Gastrocnemius medialis (tissue), 4 donors: ENCODE results near the gene SHC3. TPM values are rescaled to one million over a fixed set of nuclear protein-coding genes. Genes with fewer than 3 reads are reported as not detected.

Experiments
- ATAC-seq, 2 donors: fragments of 150-250 bp; one replicate each; pipeline ENCODE4 v1.9.1; 2016
- DNase-seq, 2 donors: peaks; one replicate each; pipeline ENCODE4 v3.0.0-alpha.2; 2019
- H3K27ac ChIP-seq, 4 donors: fragments of 200-600 bp; sonication (generic); 1 replicate in 1 of 4; 2 replicates in 3 of 4; pipeline ENCODE4 v1.5.1; 2016 to 2018; ENCODE audit warnings: mild to moderate bottlenecking in 2 of 4, moderate library complexity in 1 of 4
- H3K27me3 ChIP-seq, 3 donors: fragments of 200-600 bp; sonication (generic) in 2 of 3; 1 replicate in 1 of 3; 2 replicates in 2 of 3; pipeline versions ENCODE4 v1.5.1 to v1.6.0; 2016 to 2019; ENCODE audit warnings: mild to moderate bottlenecking in 1 of 3, moderate library complexity in 1 of 3
- H3K36me3 ChIP-seq, 2 donors: fragments of 200-600 bp; sonication (generic) in 1 of 2; one replicate each; pipeline ENCODE4 v1.5.1; 2017 to 2018
- H3K4me1 ChIP-seq, 2 donors: fragments of 200-600 bp; sonication (generic) in 1 of 2; one replicate each; pipeline ENCODE4 v1.5.1; 2016 to 2017; ENCODE audit warnings: mild to moderate bottlenecking in 2 of 2
- H3K4me3 ChIP-seq, 4 donors: fragments of 200-600 bp; sonication (generic) in 3 of 4; 1 replicate in 1 of 4; 2 replicates in 3 of 4; pipeline ENCODE4 v1.5.1; 2016 to 2019; ENCODE audit warnings: mild to moderate bottlenecking in 2 of 4
- H3K9me3 ChIP-seq, 3 donors: fragments of 200-600 bp; sonication (generic) in 2 of 3; 1 replicate in 1 of 3; 2 replicates in 2 of 3; pipeline ENCODE4 v1.5.1; 2016 to 2019
- POLR2A ChIP-seq, 2 donors: fragments of 450-650 bp; IDR thresholded peaks; one replicate each; pipeline ENCODE4 v1.6.1; 2017; ENCODE audit warnings: antibody characterized with exemption in 2 of 2, mild to moderate bottlenecking in 2 of 2, moderate library complexity in 2 of 2
- in situ Hi-C, 4 donors: fragments of 200-750 bp; cut with MboI; loops; one replicate each; pipeline versions ENCODE4 v1.15.0 to v1.8.0; 2017; ENCODE audit warnings: low sequenced_read_pairs in 4 of 4
- intact Hi-C: fragments of 100-400 bp; cut with DNase I; formaldehyde crosslinking; loops from one replicate; pipeline ENCODE4 v1.15.1; 2023; ENCODE audit warnings: low total_unique reads
- total RNA-seq, 4 donors: library from RNA; depleted of rRNA; stranded (reverse); fragments of >200 nt; gene quantifications; one replicate each; pipeline versions ENCODE4 v1.1.0 to v1.2.3, GENCODE V29; 2016
- TF ChIP-seq, protein P1 (sequence below), 5 experiments: fragments of 450-650 bp in 3 of 5; fragments of 200-600 bp in 2 of 5; sonication (generic) in 2 of 5; IDR thresholded peaks in 4 of 5; conservative IDR thresholded peaks in 1 of 5; 1 replicate in 4 of 5; 2 replicates in 1 of 5; pipeline ENCODE4 v1.5.1; 2016 to 2019; ENCODE audit warnings: antibody characterized with exemption in 5 of 5, mild to moderate bottlenecking in 3 of 5, moderate library complexity in 3 of 5

Gene SHC3
- total RNA-seq, 4 donors from 2014 or later: 0.09 to 0.29 (median 0.15) TPM; not detected in 1

DNA sequence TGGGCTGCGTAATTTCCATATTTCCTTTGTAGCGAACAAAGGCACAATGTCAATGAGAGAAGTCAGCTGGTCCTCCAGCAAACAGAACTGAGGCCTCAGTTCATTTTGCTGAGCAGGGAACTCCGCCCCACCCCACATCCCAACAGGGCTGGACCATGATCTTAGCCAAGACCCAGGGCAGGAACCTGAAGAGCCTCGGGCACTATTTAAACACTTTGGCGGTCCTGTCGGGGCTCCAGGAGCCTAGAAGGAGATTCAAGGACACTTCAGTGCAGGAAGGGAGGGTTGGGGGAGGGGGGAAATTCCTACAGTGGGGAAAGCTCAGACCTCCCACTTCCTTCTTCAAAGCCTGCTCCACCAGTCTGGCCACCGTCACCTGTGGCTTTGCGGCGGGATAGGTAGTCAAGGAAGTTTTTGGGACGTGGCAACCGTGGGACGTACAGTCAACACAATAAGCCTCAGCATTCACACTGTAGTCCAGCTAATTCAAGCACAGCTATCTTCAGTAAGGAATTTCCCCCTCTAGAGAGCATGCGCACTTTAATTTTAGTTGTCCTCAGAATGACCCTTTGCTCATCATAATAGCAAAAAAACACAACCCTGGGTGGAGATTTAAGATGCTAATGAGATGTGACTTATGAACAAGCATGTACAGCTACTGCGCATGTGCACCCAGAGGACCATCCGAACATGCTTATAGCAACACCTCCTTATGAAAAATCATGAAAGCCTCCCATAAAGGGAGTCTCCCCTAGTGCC is 156.4 kb downstream of the SHC3 start:
- Histone ChIP-seq H3K36me3 (no peaks in the 10 kb centered on the region), H3K4me1 (no peaks in the 10 kb centered on the region), H3K27me3 (no peaks in the 10 kb centered on the region), H3K4me3 (no peak overlapping the region), H3K27ac (peak overlapping the region; percentile 28 to 50 (median 44)), H3K9me3 (no peaks in the 10 kb centered on the region)
- in situ Hi-C loops: no loop called here
- no peak for ATAC-seq
- intact Hi-C loops: no loop called here
- TF ChIP-seq, protein P1, sequence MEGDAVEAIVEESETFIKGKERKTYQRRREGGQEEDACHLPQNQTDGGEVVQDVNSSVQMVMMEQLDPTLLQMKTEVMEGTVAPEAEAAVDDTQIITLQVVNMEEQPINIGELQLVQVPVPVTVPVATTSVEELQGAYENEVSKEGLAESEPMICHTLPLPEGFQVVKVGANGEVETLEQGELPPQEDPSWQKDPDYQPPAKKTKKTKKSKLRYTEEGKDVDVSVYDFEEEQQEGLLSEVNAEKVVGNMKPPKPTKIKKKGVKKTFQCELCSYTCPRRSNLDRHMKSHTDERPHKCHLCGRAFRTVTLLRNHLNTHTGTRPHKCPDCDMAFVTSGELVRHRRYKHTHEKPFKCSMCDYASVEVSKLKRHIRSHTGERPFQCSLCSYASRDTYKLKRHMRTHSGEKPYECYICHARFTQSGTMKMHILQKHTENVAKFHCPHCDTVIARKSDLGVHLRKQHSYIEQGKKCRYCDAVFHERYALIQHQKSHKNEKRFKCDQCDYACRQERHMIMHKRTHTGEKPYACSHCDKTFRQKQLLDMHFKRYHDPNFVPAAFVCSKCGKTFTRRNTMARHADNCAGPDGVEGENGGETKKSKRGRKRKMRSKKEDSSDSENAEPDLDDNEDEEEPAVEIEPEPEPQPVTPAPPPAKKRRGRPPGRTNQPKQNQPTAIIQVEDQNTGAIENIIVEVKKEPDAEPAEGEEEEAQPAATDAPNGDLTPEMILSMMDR (IDR thresholded peaks at IDR 0.05 in 4 of 5, conservative IDR thresholded peaks at IDR 0.05 in 1 of 5): no peak
- TF ChIP-seq POLR2A (IDR thresholded peaks at IDR 0.05): no peak
- DNase-seq: no peak

DNA sequence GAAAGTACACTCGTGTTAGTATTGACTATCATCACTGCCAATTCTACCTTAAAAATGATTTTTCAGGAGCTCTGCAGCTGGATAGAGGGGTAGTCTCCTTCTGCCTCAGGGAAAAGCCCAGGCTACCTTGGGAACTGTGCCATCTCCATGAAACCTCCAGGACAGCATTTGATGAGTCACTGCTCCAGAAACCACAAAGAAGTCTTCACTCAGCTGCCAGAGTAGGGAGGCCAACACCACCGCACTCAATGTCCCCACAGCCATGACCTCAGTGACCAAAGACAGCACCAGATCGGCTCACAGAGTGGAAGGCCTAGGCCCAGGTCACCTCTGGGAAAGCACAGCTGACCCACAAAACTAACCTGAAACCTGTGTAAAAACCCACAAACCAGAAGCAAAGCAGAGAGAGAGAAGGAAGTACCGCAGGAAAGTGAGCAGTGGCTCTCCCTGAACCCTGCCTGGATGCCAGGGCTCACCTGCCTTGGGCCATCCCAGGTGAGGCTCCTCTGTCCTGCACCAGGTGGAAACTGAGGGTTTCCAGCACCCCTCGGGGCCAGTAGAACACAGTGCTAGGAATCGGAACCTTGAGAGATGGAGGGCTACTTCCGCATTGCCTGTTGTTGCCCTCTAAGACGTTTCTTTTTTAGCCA is 157.3 kb downstream of the SHC3 start:
- Histone ChIP-seq H3K9me3 (no peaks in the 10 kb centered on the region), H3K27ac (peak overlapping the region; percentile 16 to 44 (median 26)), H3K27me3 (no peaks in the 10 kb centered on the region), H3K4me1 (no peaks in the 10 kb centered on the region), H3K36me3 (no peaks in the 10 kb centered on the region), H3K4me3 (no peak overlapping the region)
- intact Hi-C loops (no loop called here), in situ Hi-C loops (no loop called here)
- DNase-seq: peak; percentile 28 to 62
- ATAC-seq: peak; percentile 75 to 79
- no peak for TF ChIP-seq POLR2A (IDR thresholded peaks at IDR 0.05)
- TF ChIP-seq, protein P1 (IDR thresholded peaks at IDR 0.05 in 4 of 5, conservative IDR thresholded peaks at IDR 0.05 in 1 of 5): no peak

DNA sequence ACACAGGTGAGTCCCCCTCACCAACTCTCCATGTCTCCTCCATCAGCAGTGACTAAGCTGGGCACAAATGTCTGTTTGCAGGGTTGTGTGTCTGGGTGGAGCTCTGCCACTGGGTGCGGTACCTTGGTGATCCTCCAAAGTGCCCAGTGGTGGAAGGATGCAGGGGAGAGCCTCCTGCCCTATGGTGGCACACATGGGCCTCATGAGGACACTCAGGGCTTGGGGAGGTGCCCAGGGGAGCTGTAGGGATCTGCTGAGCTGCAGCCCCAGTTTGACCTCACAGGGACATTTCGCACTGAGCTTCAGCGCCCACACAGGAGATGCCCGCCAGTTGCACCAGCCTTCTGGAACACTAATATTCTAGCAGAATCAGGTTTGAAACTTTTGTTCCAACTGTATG is 157.9 kb downstream of the SHC3 start:
- H3K4me3 ChIP-seq: no peak overlapping the region
- no peak for DNase-seq
- intact Hi-C loops: no loop called here

DNA sequence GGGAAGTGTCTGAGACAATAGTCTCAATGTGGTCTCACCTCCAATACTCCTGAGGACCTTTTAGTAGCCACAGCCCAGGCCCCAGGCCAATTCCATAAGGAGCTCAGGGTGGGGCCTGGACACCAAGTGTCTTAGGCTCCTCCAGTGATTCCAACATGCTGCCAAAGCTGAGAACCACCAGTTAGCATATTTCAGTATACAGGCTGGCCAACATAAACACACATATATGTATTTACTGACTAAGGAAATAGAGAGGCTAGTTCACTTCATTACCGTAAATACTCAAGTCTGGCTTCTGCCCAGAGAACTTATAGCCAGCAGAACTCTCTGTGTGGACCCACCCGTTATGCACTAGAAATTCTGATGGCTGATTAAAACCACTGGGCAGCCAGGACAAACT is 163.3 kb downstream of the SHC3 start:
- no peaks in the 10 kb centered on the region for H3K27me3 ChIP-seq
- no peak overlapping the region for H3K27ac ChIP-seq
- no peaks in the 10 kb centered on the region for H3K4me1 ChIP-seq
- in situ Hi-C loops (no loop called here), intact Hi-C loops (no loop called here)
- H3K36me3 ChIP-seq: no peaks in the 10 kb centered on the region
- DNase-seq (no peak), ATAC-seq (no peak)
- TF ChIP-seq, protein P1 (IDR thresholded peaks at IDR 0.05 in 4 of 5, conservative IDR thresholded peaks at IDR 0.05 in 1 of 5): no peak
- no peak for TF ChIP-seq POLR2A (IDR thresholded peaks at IDR 0.05)
- H3K9me3 ChIP-seq: no peaks in the 10 kb centered on the region
- no peak overlapping the region for H3K4me3 ChIP-seq

More for the DNA sequence above, 157.9 kb downstream of the SHC3 start:
- Histone ChIP-seq H3K9me3 (no peaks in the 10 kb centered on the region), H3K36me3 (no peaks in the 10 kb centered on the region), H3K27ac (no peak overlapping the region), H3K4me1 (no peaks in the 10 kb centered on the region), H3K27me3 (no peaks in the 10 kb centered on the region)
- in situ Hi-C loops: no loop called here
- no peak for ATAC-seq
- TF ChIP-seq, protein P1 (IDR thresholded peaks at IDR 0.05 in 4 of 5, conservative IDR thresholded peaks at IDR 0.05 in 1 of 5): no peak
- no peak for TF ChIP-seq POLR2A (IDR thresholded peaks at IDR 0.05)
